HEK293 (cell line): ENCODE data around the gene LY6G6F.

Experiments used
- GLI2 ChIP-seq: fragments of 450-650 bp; formaldehyde crosslinking; IDR thresholded peaks from 2 replicates; pipeline ENCODE4; 2017; ENCODE audit warnings: missing biosample characterization, missing genetic modification characterization, low read depth, borderline replicate concordance
- KLF1 ChIP-seq: fragments of 450-650 bp; formaldehyde crosslinking; IDR thresholded peaks from 2 replicates; pipeline ENCODE4 v1.5.1; 2016; ENCODE audit warnings: missing biosample characterization, missing genetic modification characterization
- MZF1 ChIP-seq: fragments of 450-650 bp; formaldehyde crosslinking; IDR thresholded peaks from 2 replicates; pipeline ENCODE4 v1.5.1; 2017; ENCODE audit warnings: missing biosample characterization, missing genetic modification characterization, borderline replicate concordance
- PRDM2 ChIP-seq: fragments of 450-650 bp; formaldehyde crosslinking; IDR thresholded peaks from 2 replicates; pipeline ENCODE4 v1.5.1; 2016; ENCODE audit warnings: missing biosample characterization, missing genetic modification characterization, borderline replicate concordance
- PRDM4 ChIP-seq: fragments of 450-650 bp; formaldehyde crosslinking; IDR thresholded peaks from 2 replicates; pipeline ENCODE4 v1.5.1; 2017; ENCODE audit warnings: missing biosample characterization, missing genetic modification characterization
- ZBTB11 ChIP-seq: fragments of 450-650 bp; formaldehyde crosslinking; conservative IDR thresholded peaks from 2 replicates; pipeline ENCODE4 v1.5.1; 2016; ENCODE audit warnings: low read depth, missing biosample characterization, missing genetic modification characterization
- ZBTB26 ChIP-seq: fragments of 450-650 bp; formaldehyde crosslinking; optimal IDR thresholded peaks from 2 replicates; pipeline ENCODE3; 2016; ENCODE audit warnings: missing biosample characterization, mild to moderate bottlenecking, missing genetic modification characterization
- ZFP3 ChIP-seq: fragments of 450-650 bp; formaldehyde crosslinking; IDR thresholded peaks from 2 replicates; pipeline ENCODE4 v1.5.1; 2016; ENCODE audit warnings: low read depth, missing biosample characterization, missing genetic modification characterization
- ZNF211 ChIP-seq: fragments of 450-650 bp; formaldehyde crosslinking; IDR thresholded peaks from 2 replicates; pipeline ENCODE4 v1.5.1; 2016; ENCODE audit warnings: low read depth, missing biosample characterization, missing genetic modification characterization
- ZNF37A ChIP-seq: fragments of 450-650 bp; IDR thresholded peaks from 2 replicates; pipeline ENCODE4 v1.5.1; 2018; ENCODE audit warnings: missing biosample characterization, missing genetic modification characterization
- ZNF560 ChIP-seq: fragments of 450-650 bp; formaldehyde crosslinking; IDR thresholded peaks from 2 replicates; pipeline ENCODE4 v1.5.1; 2017; ENCODE audit warnings: missing biosample characterization, missing genetic modification characterization, borderline replicate concordance
- ZNF580 ChIP-seq: fragments of 450-650 bp; formaldehyde crosslinking; IDR thresholded peaks from 2 replicates; pipeline ENCODE4 v1.5.1; 2016; ENCODE audit warnings: missing biosample characterization, missing genetic modification characterization
- ZNF660 ChIP-seq: fragments of 450-650 bp; IDR thresholded peaks from 2 replicates; pipeline ENCODE4 v1.5.1; 2018; ENCODE audit warnings: missing biosample characterization, mild to moderate bottlenecking, missing genetic modification characterization
- ZNF701 ChIP-seq: fragments of 450-650 bp; formaldehyde crosslinking; IDR thresholded peaks from 2 replicates; pipeline ENCODE4 v1.5.1; 2016; ENCODE audit warnings: missing biosample characterization, missing genetic modification characterization

LY6G6F gene

GRCh38 chr6:31715022-31715958, 8.6 kb downstream of the LY6G6F start, which contains the start of gene LY6G6D (continued):
- TF ChIP-seq PRDM2 (tag by site-specific recombination), result no peak
- TF ChIP-seq ZNF701 (tag by site-specific recombination), result no peak
- no peak for TF ChIP-seq MZF1 (tag by site-specific recombination)
- no peak for TF ChIP-seq ZNF560 (tag by site-specific recombination)
- TF ChIP-seq KLF1, result no peak
- no peak for TF ChIP-seq ZNF580 (tag by site-specific recombination)
- TF ChIP-seq PRDM4 (tag by site-specific recombination), result no peak
- no peak for TF ChIP-seq ZNF211 (tag by site-specific recombination)
- no peak for TF ChIP-seq ZNF660 (tag by site-specific recombination)
- TF ChIP-seq ZFP3 (tag by site-specific recombination), result no peak
- no peak for TF ChIP-seq ZNF37A
- no peak for TF ChIP-seq ZBTB26
- no peak for TF ChIP-seq ZBTB11 (tag by site-specific recombination)
- no peak for TF ChIP-seq GLI2 (tag by site-specific recombination)
